Measurements from ENCODE around the gene ZNF669. TPM values are rescaled to one million over a fixed set of nuclear protein-coding genes. Genes with fewer than 3 reads are reported as not detected.
"Not testable (repeated sequence)": the region's sequence is repeated elsewhere in the genome, so short reads cannot be mapped to it uniquely, and the experiment has no call there.

ZNF669 gene
- 11.6 and 16.8 TPM in 2 replicates for total RNA-seq (2014; rRNA removed; shearing (Covaris generic); ENCODE audit: low replicate concordance)

GRCh38 chr1:247103859-247104591, at the start of gene ZNF669:
TSS of gene ZNF669 (minus strand) at chr1:247104356. CDS start at chr1:247104199, 157 bp downstream.
- peak; percentile 99 for DNase-seq
- Histone ChIP-seq H3K36me3 (peaks cover 39% of the 10 kb centered on the region), H3K9me3 (peaks cover 54% of the 10 kb centered on the region), H3K27me3 (no peaks in the 10 kb centered on the region), H3K4me3 (peak within 1 kb of the TSS; percentile 91)

- no peak for DNase-seq
- H3K9me3 ChIP-seq = peaks cover 43% of the 10 kb centered on the region
- H3K36me3 ChIP-seq = peaks cover 52% of the 10 kb centered on the region
- H3K27me3 ChIP-seq = no peaks in the 10 kb centered on the region
- H3K4me3 ChIP-seq = no peak overlapping the region
Observed at GRCh38 chr1:247147781-247148180, 43.6 kb upstream of the ZNF669 start.

GRCh38 chr1:247147120-247147519, 43.0 kb upstream of the ZNF669 start:
- DNase-seq, H3K4me3 ChIP-seq, H3K27me3 ChIP-seq: not testable (repeated sequence)
- H3K9me3 ChIP-seq = peaks cover 41% of the 10 kb centered on the region
- H3K36me3 ChIP-seq = peaks cover 52% of the 10 kb centered on the region

- Histone ChIP-seq H3K27me3 (no peaks in the 10 kb centered on the region), H3K9me3 (peaks cover 45% of the 10 kb centered on the region), H3K4me3 (no peak overlapping the region), H3K36me3 (peaks cover 56% of the 10 kb centered on the region)
- no peak for DNase-seq
Observed at GRCh38 chr1:247146671-247147070, 42.5 kb upstream of the ZNF669 start.

GRCh38 chr1:247145279-247145678, 41.1 kb upstream of the ZNF669 start:
- no peaks in the 10 kb centered on the region for H3K27me3 ChIP-seq
- H3K9me3 ChIP-seq = peaks cover 48% of the 10 kb centered on the region

GRCh38 chr1:247139557-247139956, 35.4 kb upstream of the ZNF669 start:
- H3K4me3 ChIP-seq, DNase-seq, H3K27me3 ChIP-seq: not testable (repeated sequence)
- Histone ChIP-seq H3K36me3 (peaks cover 25% of the 10 kb centered on the region), H3K9me3 (peaks cover 51% of the 10 kb centered on the region)

More at GRCh38 chr1:247145279-247145678, 41.1 kb upstream of the ZNF669 start:
- no peak overlapping the region for H3K4me3 ChIP-seq
- DNase-seq = no peak
- H3K36me3 ChIP-seq = peaks cover 59% of the 10 kb centered on the region

- H3K27me3 ChIP-seq = no peaks in the 10 kb centered on the region
- no peak for DNase-seq
- peaks cover 15% of the 10 kb centered on the region for H3K9me3 ChIP-seq
- H3K4me3 ChIP-seq = no peak overlapping the region
- H3K36me3 ChIP-seq = peaks cover 6% of the 10 kb centered on the region
Observed at GRCh38 chr1:247131236-247131635, 27.1 kb upstream of the ZNF669 start.

- H3K9me3 ChIP-seq, H3K36me3 ChIP-seq, DNase-seq, H3K27me3 ChIP-seq: not testable (repeated sequence)
- H3K4me3 ChIP-seq = peak overlapping the region; percentile 49
Observed at GRCh38 chr1:247127519-247128282, 23.5 kb upstream of the ZNF669 start.

- not testable (repeated sequence) for H3K36me3 ChIP-seq
Observed at GRCh38 chr1:247126601-247127000, 22.4 kb upstream of the ZNF669 start.

GRCh38 chr1:247126166-247126565, 22.0 kb upstream of the ZNF669 start:
- H3K9me3 ChIP-seq, DNase-seq, H3K36me3 ChIP-seq, H3K27me3 ChIP-seq, H3K4me3 ChIP-seq: not testable (repeated sequence)

More at GRCh38 chr1:247126601-247127000, 22.4 kb upstream of the ZNF669 start:
- H3K4me3 ChIP-seq, H3K9me3 ChIP-seq, DNase-seq, H3K27me3 ChIP-seq: not testable (repeated sequence)

GRCh38 chr1:247121382-247121781, 17.2 kb upstream of the ZNF669 start:
- H3K4me3 ChIP-seq = no peak overlapping the region
- no peaks in the 10 kb centered on the region; the same call in 1 of the 2 replicates for H3K36me3 ChIP-seq
- DNase-seq = no peak

GRCh38 chr1:247120408-247120668, 16.2 kb upstream of the ZNF669 start:
- H3K36me3 ChIP-seq, H3K9me3 ChIP-seq, H3K27me3 ChIP-seq, DNase-seq, H3K4me3 ChIP-seq: not testable (repeated sequence)

More at GRCh38 chr1:247121382-247121781, 17.2 kb upstream of the ZNF669 start:
- no peaks in the 10 kb centered on the region; the same call in 1 of the 2 replicates for H3K9me3 ChIP-seq
- no peaks in the 10 kb centered on the region for H3K27me3 ChIP-seq

- H3K9me3 ChIP-seq = no peaks in the 10 kb centered on the region; the same call in 1 of the 2 replicates
- DNase-seq = no peak
- no peaks in the 10 kb centered on the region for H3K36me3 ChIP-seq
- no peak overlapping the region for H3K4me3 ChIP-seq
- no peaks in the 10 kb centered on the region for H3K27me3 ChIP-seq
Observed at GRCh38 chr1:247119600-247120407, 15.6 kb upstream of the ZNF669 start.

- H3K9me3 ChIP-seq = no peaks in the 10 kb centered on the region
- no peak overlapping the region for H3K4me3 ChIP-seq
- H3K36me3 ChIP-seq = no peaks in the 10 kb centered on the region
- H3K27me3 ChIP-seq = no peaks in the 10 kb centered on the region
- peak; percentile 57 for DNase-seq
Observed at GRCh38 chr1:247118946-247119446, 14.8 kb upstream of the ZNF669 start.

- H3K4me3 ChIP-seq = no peak overlapping the region
- H3K27me3 ChIP-seq = no peaks in the 10 kb centered on the region
- DNase-seq = no peak
- H3K9me3 ChIP-seq = no peaks in the 10 kb centered on the region
- H3K36me3 ChIP-seq = no peaks in the 10 kb centered on the region
Observed at GRCh38 chr1:247115545-247115944, 11.4 kb upstream of the ZNF669 start.

- Histone ChIP-seq H3K27me3 (no peaks in the 10 kb centered on the region), H3K4me3 (no peak overlapping the region), H3K9me3 (no peaks in the 10 kb centered on the region), H3K36me3 (no peaks in the 10 kb centered on the region)
- DNase-seq = no peak
Observed at GRCh38 chr1:247115141-247115510, 11.0 kb upstream of the ZNF669 start.

All from MG63 (cell line).